ENCODE results near the gene MCF2L2. TPM values are rescaled to one million over a fixed set of nuclear protein-coding genes. Genes with fewer than 3 reads are reported as not detected.

Gene MCF2L2
- total RNA-seq, 1 experiment from 2014 or later = 3.4 TPM

GRCh38 chr3:183156266-183156665 is 272.2 kb downstream of the MCF2L2 start:
- BruUV-seq (replicated peaks) = no TSS peak
- no peak for DNase-seq (ENCODE audit: unreplicated experiment)
- CTCF ChIA-PET = no interaction called here
- Mint-ChIP-seq H3K4me1 (ENCODE audit: insufficient read depth, unreplicated experiment) (no peaks in the 10 kb centered on the region), H3K9me3 (ENCODE audit: unreplicated experiment) (no peaks in the 10 kb centered on the region), H3K27ac (ENCODE audit: low read depth, unreplicated experiment) (no peak overlapping the region), H3K27me3 (ENCODE audit: insufficient read depth, unreplicated experiment) (no peaks in the 10 kb centered on the region), H3K36me3 (ENCODE audit: insufficient read depth, unreplicated experiment) (no peaks in the 10 kb centered on the region), H3K4me3 (ENCODE audit: unreplicated experiment) (no peak overlapping the region)
- no peak for TF ChIP-seq CTCF (IDR thresholded peaks at IDR 0.05; ENCODE audit: unreplicated experiment)
- POLR2A ChIA-PET = no interaction called here
- intact Hi-C loops (cut with micrococcal nuclease) = no loop called here

GRCh38 chr3:183155499-183155898 is 272.9 kb downstream of the MCF2L2 start:
- Mint-ChIP-seq H3K4me1 (ENCODE audit: insufficient read depth, unreplicated experiment) (no peaks in the 10 kb centered on the region), H3K36me3 (ENCODE audit: insufficient read depth, unreplicated experiment) (no peaks in the 10 kb centered on the region), H3K27ac (ENCODE audit: low read depth, unreplicated experiment) (no peak overlapping the region), H3K9me3 (ENCODE audit: unreplicated experiment) (no peaks in the 10 kb centered on the region), H3K4me3 (ENCODE audit: unreplicated experiment) (no peak overlapping the region), H3K27me3 (ENCODE audit: insufficient read depth, unreplicated experiment) (no peaks in the 10 kb centered on the region)
- no peak for TF ChIP-seq CTCF (IDR thresholded peaks at IDR 0.05; ENCODE audit: unreplicated experiment)
- no TSS peak for BruUV-seq (replicated peaks)
- intact Hi-C loops (cut with micrococcal nuclease) = no loop called here
- CTCF ChIA-PET = no interaction called here
- no peak for DNase-seq (ENCODE audit: unreplicated experiment)
- POLR2A ChIA-PET = no interaction called here

GRCh38 chr3:183153210-183153950 is 275.0 kb downstream of the MCF2L2 start:
- DNase-seq (ENCODE audit: unreplicated experiment) = no peak
- no peaks in the 10 kb centered on the region for H3K9me3 Mint-ChIP-seq (ENCODE audit: unreplicated experiment)
- H3K27me3 Mint-ChIP-seq (ENCODE audit: insufficient read depth, unreplicated experiment) = no peaks in the 10 kb centered on the region
- intact Hi-C loops (cut with micrococcal nuclease) = no loop called here
- ChIA-PET POLR2A (interaction anchor here (1.0 kb wide), 1 partner anchor 34 kb away, joined by 3 read pairs; no protein-coding TSS in a partner anchor), CTCF (interaction anchor here (0.5 to 1.4 kb wide), 7 partner anchors 14 to 1096 kb away, joined by 3 to 4 read pairs (median 3); no protein-coding TSS in a partner anchor)
- BruUV-seq (replicated peaks) = no TSS peak
- TF ChIP-seq CTCF (IDR thresholded peaks at IDR 0.05; ENCODE audit: unreplicated experiment) = no peak
- H3K4me3 Mint-ChIP-seq (ENCODE audit: unreplicated experiment) = no peak overlapping the region
- no peaks in the 10 kb centered on the region for H3K36me3 Mint-ChIP-seq (ENCODE audit: insufficient read depth, unreplicated experiment)
- no peak overlapping the region for H3K27ac Mint-ChIP-seq (ENCODE audit: low read depth, unreplicated experiment)
- peaks cover 1% of the 10 kb centered on the region for H3K4me1 Mint-ChIP-seq (ENCODE audit: insufficient read depth, unreplicated experiment)

GRCh38 chr3:183151821-183152351 is 276.5 kb downstream of the MCF2L2 start:
- no peaks in the 10 kb centered on the region for H3K9me3 Mint-ChIP-seq (ENCODE audit: unreplicated experiment)
- no peaks in the 10 kb centered on the region for H3K27me3 Mint-ChIP-seq (ENCODE audit: insufficient read depth, unreplicated experiment)
- H3K4me1 Mint-ChIP-seq (ENCODE audit: insufficient read depth, unreplicated experiment) = peaks cover 10% of the 10 kb centered on the region
- H3K4me3 Mint-ChIP-seq (ENCODE audit: unreplicated experiment) = no peak overlapping the region
- intact Hi-C loops (cut with micrococcal nuclease) = no loop called here
- no peak for TF ChIP-seq CTCF (IDR thresholded peaks at IDR 0.05; ENCODE audit: unreplicated experiment)
- DNase-seq (ENCODE audit: unreplicated experiment) = no peak
- no TSS peak for BruUV-seq (replicated peaks)
- H3K36me3 Mint-ChIP-seq (ENCODE audit: insufficient read depth, unreplicated experiment) = no peaks in the 10 kb centered on the region
- ChIA-PET POLR2A (no interaction called here), CTCF (interaction anchor here (0.7 kb wide), 1 partner anchor 20 kb away, joined by 4 read pairs; no protein-coding TSS in a partner anchor)
- H3K27ac Mint-ChIP-seq (ENCODE audit: low read depth, unreplicated experiment) = no peak overlapping the region
